Lower leg skin (tissue), 4 donors: Measurements from ENCODE around the gene ADAMTS14. TPM values are rescaled to one million over a fixed set of nuclear protein-coding genes. Genes with fewer than 3 reads are reported as not detected.

Experiments used
- DNase-seq, 2 donors: peaks; one replicate each; pipeline ENCODE4 v3.0.0-alpha.2; 2019; ENCODE audit warnings: low spot score in 2 of 2
- H3K4me3 ChIP-seq: fragments of 200-600 bp; sonication (generic); 2 replicates; pipeline ENCODE4 v1.5.1; 2017; ENCODE audit warnings: mild to moderate bottlenecking, low read depth; ENCODE audit not compliant: poor library complexity, severe bottlenecking
- POLR2A ChIP-seq, 2 donors: fragments of 450-650 bp; IDR thresholded peaks; one replicate each; pipeline ENCODE4 v1.6.1; 2016 to 2017; ENCODE audit warnings: antibody characterized with exemption in 2 of 2, mild to moderate bottlenecking in 1 of 2, moderate library complexity in 1 of 2
- WGBS, 2 donors: methylation state at CpG; one replicate each; pipeline ENCODE4 v1.1.5; 2018; 5-methylcytosine and 5-hydroxymethylcytosine counted together
- intact Hi-C: fragments of 100-400 bp; cut with DNase I; formaldehyde crosslinking; loops from one replicate; pipeline ENCODE4 v1.15.0; 2023; ENCODE audit warnings: low total_unique reads
- total RNA-seq, 4 donors: library from RNA; depleted of rRNA; stranded (reverse); fragments of >200 nt; gene quantifications; one replicate each; pipeline ENCODE4 v1.1.0, GENCODE V29; 2016
- TF ChIP-seq, protein P1 (sequence below), 3 donors: fragments of 450-650 bp; IDR thresholded peaks; one replicate each; pipeline ENCODE4 v1.5.1; 2016; ENCODE audit warnings: antibody characterized with exemption in 3 of 3, mild to moderate bottlenecking in 3 of 3, moderate library complexity in 2 of 3

The ADAMTS14 gene
- total RNA-seq, 4 donors from 2014 or later = 0.22 to 1.0 (median 0.34) TPM; not detected in 1

DNA sequence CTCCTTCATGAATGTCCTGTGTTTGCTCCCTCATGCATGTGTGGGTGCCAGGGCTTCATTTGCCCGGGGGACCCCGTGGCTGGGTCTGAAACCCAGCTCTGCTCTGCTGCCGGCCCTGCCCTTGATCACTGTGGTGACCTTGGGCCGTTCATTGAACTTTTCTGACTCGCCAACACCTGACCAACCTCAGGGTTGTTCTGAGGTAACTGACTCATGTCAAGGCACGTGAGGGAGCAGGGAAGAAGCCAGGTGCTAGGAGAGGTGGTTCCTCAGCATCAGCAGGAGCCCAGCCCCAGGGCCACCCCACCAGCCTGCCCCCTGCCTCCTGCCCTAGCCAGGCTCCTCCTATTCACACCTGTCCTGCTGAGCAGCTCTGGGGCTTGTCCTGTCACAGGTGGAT is 64.9 kb downstream of the ADAMTS14 start:
- TF ChIP-seq POLR2A (IDR thresholded peaks at IDR 0.05) = no peak
- TF ChIP-seq, protein P1, sequence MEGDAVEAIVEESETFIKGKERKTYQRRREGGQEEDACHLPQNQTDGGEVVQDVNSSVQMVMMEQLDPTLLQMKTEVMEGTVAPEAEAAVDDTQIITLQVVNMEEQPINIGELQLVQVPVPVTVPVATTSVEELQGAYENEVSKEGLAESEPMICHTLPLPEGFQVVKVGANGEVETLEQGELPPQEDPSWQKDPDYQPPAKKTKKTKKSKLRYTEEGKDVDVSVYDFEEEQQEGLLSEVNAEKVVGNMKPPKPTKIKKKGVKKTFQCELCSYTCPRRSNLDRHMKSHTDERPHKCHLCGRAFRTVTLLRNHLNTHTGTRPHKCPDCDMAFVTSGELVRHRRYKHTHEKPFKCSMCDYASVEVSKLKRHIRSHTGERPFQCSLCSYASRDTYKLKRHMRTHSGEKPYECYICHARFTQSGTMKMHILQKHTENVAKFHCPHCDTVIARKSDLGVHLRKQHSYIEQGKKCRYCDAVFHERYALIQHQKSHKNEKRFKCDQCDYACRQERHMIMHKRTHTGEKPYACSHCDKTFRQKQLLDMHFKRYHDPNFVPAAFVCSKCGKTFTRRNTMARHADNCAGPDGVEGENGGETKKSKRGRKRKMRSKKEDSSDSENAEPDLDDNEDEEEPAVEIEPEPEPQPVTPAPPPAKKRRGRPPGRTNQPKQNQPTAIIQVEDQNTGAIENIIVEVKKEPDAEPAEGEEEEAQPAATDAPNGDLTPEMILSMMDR (IDR thresholded peaks at IDR 0.05) = no peak
- H3K4me3 ChIP-seq = no peak overlapping the region
- DNase-seq = no peak
- intact Hi-C loops = no loop called here
- 72 to 76% methylated on average over 6 of the region's 6 CpGs for WGBS, 2 donors

DNA sequence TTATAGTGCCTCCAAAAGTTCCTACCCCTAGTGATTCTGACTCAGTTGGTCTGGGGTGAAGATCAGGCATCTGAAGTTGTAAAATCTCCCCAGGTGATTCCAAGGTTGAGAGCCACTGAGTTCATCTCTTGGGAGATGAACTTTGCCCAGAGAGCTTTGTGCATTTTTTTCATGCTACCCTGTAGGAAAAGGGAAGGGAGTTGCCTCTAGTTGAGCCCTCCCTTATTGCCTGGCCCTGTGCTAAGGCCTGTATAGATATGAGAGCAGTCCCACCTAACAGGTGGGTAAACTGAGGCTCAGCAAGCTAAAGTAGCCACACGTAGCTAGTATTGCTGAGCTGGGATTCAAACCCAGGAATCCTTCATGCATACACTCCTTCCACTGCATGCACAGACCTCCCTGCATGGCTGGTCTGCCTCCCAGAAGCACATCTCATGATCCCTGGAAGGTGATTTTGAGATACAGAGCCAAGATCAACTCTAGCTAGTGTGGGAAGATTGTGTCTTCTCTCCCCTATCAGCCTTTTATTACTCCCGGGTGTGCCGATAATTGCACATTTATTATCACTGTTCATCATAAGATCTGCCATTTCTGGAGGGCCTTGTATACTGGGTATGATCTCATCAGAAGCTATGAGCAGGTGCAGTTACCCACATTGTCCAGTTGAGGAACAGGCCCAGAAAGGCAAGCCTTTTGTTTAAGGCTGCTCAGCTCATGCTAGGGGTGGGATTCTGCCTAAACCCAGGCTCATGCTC is 65.9 kb downstream of the ADAMTS14 start:
- intact Hi-C loops = no loop called here
- no peak overlapping the region for H3K4me3 ChIP-seq
- no peak for DNase-seq
- WGBS, 2 donors = 76 to 92% methylated on average over 3 of the region's 3 CpGs
- no peak for TF ChIP-seq POLR2A (IDR thresholded peaks at IDR 0.05)
- TF ChIP-seq, protein P1 (IDR thresholded peaks at IDR 0.05) = no peak

DNA sequence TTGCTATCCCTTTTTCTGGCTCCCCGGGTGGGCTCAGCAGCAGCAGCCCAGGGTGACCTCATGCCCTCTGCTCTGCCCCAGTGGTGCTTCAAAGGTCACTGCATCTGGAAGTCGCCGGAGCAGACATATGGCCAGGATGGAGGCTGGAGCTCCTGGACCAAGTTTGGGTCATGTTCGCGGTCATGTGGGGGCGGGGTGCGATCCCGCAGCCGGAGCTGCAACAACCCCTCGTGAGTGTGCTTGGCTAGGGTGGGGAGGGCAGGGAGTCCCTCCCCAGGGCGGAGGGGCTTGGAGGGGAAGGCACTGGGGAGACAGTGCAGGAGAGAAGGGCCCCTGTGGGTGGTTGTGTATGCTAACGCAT is 66.4 kb downstream of the ADAMTS14 start:
- intact Hi-C loops = no loop called here
- no peak overlapping the region for H3K4me3 ChIP-seq
- WGBS, 2 donors = 83 to 87% methylated on average over 12 of the region's 12 CpGs
- TF ChIP-seq POLR2A (IDR thresholded peaks at IDR 0.05) = no peak
- TF ChIP-seq, protein P1 (IDR thresholded peaks at IDR 0.05) = no peak
- DNase-seq = no peak

DNA sequence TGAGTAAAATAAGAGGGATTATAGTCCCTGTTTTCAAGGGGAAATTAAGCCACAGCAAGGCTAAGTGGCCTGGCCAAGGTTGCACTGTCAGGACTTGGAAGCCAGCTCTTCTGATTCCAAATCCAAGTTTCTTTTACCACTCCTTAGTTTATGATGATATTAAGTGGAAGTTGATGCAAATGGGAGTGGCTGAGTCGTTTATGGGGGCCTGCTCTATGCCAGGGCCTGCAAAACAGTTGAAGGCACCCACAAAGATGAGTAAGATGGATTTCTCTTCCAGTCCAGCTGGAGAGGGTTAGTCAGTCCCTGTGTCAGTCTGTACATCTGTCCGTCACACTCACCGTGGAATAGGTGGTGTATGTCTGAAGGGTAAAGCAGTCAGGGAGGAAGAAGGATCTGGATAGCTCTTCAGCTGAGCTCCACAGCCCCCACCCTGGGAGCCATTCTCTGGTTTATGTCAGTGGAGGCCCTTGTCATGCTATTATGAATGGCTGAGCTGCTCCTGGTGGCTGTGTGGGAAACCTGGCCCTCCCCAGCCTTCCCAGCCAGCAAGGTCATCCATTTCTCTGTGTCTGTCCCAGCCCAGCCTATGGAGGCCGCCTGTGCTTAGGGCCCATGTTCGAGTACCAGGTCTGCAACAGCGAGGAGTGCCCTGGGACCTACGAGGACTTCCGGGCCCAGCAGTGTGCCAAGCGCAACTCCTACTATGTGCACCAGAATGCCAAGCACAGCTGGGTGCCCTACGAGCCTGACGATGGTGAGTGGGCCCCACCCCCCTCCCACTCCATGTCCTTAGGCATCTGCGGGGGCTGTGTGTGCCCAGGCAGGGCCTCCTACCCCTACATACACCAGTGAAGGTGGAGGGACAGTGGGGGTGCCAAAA is 68.3 kb downstream of the ADAMTS14 start:
- TF ChIP-seq POLR2A (IDR thresholded peaks at IDR 0.05) = no peak
- TF ChIP-seq, protein P1 (IDR thresholded peaks at IDR 0.05) = no peak
- WGBS, 2 donors = 78 to 82% methylated on average over 5 to 12 of the region's 12 CpGs
- DNase-seq = no peak
- intact Hi-C loops = no loop called here
- no peak overlapping the region for H3K4me3 ChIP-seq

DNA sequence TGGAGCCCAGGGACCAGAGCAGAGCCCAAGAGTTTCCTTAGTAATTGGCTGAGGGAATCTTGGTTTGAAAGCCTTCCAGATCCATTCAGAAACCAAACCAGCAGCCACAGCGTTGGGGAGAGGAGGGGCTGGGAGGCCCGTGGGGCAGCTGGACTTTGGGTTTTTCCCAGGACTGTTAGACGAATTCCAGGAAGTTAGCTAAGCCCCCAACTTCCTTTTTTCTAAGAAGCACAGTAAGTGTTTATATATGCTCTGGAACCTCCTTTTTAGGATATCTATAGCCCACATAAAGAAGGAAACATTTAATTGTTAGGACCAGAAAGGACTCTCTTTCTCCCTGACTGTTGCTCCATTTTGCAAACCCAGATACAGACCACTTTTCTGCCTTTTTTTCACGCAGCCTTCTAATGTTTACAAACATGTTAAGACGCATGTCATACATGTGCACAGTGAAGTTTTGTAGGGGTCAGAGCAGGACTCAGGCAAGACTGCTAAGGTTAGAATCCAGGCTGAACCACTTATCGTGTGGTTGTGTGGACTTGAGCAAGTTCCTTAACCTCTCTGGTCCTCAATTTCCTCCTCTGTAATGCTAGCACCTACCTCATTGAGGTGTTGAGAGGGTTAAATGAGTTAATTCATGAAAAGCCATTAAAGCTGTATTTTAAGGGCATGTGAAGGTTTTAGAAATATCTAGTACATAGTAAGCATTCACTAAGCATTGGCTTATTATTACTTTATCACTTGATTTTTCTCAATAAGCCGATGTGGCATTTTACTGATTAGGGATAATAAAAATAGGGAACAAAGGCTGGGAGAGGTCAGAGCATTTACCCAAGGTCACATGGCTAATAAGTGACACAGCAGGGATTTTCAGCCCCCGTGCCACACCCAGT is 70.5 kb downstream of the ADAMTS14 start:
- TF ChIP-seq, protein P1 (IDR thresholded peaks at IDR 0.05) = no peak
- no peak for TF ChIP-seq POLR2A (IDR thresholded peaks at IDR 0.05)
- DNase-seq = no peak
- H3K4me3 ChIP-seq = no peak overlapping the region
- 50 to 54% methylated on average over 8 of the region's 8 CpGs for WGBS, 2 donors
- intact Hi-C loops = no loop called here
